ENCODE measurements around the gene SETX.

Gene SETX

DNA sequence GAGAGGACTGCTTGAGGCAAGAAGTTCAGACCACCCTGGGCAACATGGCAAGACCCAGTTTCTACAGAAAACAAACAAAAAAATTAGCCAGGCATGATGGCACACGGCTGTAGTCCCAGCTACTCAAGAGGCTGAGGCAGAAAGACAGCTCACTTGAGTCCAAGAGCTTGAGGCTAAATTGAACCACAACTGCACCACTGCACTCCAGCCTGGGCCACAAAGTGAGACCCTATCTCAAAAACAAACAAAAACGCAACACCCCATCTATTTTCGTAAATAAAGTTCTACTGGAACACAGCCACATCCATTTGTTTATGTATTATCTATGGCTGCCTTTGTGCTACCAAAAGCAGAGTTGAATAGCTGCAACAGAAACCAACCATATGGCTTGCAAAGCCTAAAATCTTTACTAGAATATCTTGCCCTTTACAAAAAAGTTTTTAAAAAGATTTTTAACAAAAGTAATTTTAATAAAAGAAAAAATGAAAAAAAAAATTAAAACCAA lies 67.5 kb downstream of the SETX start:
- no peak for DNase-seq (ENCODE audit: low spot score)

DNA sequence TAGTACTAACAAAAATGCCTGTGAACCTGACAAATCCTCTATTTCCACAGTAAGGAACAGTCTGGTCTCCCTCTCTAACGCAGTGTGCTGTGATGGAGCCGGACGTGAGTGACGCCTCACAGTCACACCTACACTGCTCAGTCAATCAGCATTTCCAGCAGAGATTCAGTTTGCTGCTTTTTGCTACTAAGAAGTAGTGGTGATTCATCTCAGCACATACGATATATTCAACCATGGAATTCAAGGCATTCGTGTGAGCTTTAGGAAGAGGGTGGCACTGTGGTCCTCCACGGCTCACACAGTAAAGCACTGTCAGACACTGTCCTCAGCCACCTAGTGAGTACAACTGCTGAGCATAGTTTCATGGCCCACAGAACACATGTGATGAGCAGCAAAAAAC lies 70.9 kb downstream of the SETX start:
- DNase-seq (ENCODE audit: low spot score), result peak; percentile 16

GRCh38 chr9:132283165-132283564 lies 71.6 kb downstream of the SETX start:
- DNase-seq (ENCODE audit: low spot score), result no peak

DNA sequence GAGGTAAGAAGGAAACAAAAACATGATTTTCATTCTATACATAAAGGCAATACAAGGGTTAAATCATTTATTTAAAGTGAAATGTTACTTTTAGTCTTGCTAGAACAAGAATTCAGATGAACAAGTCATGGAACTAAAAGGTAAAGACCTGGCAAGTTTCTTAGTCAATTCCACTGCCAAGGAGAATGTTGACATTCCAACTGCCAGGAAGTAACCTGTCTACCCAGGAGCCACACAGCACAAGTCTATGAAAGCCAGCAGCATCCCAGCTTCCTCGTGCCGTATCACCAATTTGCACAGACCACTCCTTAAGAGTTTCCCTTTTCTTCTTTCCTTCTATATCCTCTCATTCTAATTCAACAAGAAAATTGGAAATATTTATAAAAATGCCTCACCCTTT lies 79.9 kb downstream of the SETX start:
- no peak for DNase-seq (ENCODE audit: low spot score)

DNA sequence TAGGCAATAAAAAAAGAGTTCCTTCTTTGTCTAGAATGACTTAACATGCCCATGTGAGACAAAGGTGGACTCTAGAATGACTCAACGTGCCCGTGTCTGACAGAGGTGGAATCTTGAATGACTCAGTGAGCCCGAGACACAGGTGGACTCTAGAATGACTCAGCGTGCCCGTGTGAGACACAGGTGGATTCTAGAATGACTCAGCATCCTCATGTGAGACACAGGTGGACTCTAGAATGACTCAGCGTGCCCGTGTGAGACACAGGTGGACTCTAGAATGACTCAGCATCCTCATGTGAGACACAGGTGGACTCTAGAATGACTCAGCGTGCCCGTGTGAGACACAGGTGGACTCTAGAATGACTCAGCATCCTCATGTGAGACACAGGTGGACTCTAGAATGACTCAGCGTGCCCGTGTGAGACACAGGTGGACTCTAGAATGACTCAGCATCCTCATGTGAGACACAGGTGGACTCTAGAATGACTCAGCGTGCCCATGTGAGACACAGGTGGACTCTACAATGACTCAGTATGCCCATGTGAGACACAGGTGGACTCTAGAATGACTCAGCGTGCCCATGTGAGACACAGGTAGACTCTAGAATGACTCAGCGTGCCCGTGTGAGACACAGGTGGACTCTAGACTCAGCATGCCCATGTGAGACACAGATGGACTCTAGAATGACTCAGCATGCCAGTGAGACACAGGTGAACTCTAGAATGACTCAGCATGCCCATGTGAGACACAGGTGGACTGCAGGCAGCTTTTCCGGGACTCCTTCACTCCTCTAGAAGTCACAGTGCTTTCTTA lies 84.9 kb downstream of the SETX start:
- peak; percentile 64 for DNase-seq (ENCODE audit: low spot score)

- DNase-seq (ENCODE audit: low spot score), result no peak
Observed at GRCh38 chr9:132268725-132269352, 85.9 kb downstream of the SETX start.

DNA sequence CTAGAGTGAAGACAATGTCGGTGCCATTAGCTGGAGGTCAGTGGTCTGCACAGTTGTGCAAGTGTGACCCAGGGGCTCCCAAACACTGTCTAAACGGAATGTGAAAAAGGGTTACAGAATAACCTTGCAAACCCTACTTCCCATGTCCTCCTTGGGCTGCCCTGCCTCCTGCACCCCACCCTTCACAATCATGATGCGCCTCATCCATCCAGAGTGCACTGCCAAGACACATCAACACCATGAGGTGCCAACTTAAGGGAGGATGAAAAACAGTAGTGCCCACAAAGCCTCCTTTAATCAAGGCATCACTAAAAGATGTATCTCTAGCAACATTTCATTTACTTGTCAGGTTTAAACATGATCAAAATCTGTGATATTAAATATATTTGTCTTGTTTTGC lies 87.1 kb downstream of the SETX start:
- DNase-seq (ENCODE audit: low spot score), result no peak

- DNase-seq (ENCODE audit: low spot score), result no peak
Observed at GRCh38 chr9:132266017-132266416, 88.8 kb downstream of the SETX start.

- no peak for DNase-seq (ENCODE audit: low spot score)
Observed at GRCh38 chr9:132260846-132261245, 93.9 kb downstream of the SETX start.

GRCh38 chr9:132250324-132251262 lies 104.2 kb downstream of the SETX start:
- no peak for DNase-seq (ENCODE audit: low spot score)

DNA sequence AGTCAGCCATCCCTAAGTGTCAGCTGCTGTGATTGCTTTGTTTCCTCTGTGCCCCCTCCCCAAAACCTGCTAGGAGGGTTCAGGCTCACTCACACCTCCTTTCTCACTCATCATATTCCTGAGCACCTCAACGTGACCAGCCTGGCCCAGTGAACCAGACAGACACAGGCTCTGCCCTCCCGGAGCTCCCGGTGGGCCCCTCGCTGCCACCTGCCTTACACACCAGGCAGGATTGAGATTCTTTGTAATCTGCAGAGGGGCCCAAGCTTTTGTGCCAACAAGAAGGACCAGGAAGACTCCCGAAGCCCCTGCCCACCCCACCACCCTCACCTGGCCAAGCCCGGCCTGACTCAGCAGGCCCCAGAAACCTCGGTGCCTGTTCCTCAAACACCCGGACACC lies 105.1 kb downstream of the SETX start:
- DNase-seq (ENCODE audit: low spot score), result no peak

DNA sequence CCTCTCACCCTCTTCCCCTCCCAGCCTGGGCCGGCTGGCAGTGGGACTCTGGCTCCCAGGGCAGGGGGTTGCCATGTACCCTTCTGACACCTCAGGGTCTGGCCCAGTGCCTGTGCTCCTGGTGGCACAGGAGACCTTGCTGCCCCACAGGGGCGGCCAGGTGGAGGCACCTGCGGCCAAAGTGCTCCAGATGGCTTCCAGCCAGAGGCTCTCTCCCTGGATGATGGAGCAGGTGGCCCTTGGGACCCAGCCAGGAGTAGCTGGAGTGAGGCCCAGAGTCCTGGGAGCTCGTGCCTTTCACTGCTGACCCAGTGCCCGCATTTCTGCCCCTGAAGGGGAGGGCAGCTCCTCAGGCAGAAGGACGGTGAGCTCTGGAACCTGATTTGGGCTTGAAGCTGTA lies 105.7 kb downstream of the SETX start:
- DNase-seq (ENCODE audit: low spot score), result no peak

GRCh38 chr9:132247942-132248341 lies 106.8 kb downstream of the SETX start:
- DNase-seq (ENCODE audit: low spot score), result no peak

GRCh38 chr9:132245465-132245864 lies 109.3 kb downstream of the SETX start:
- no peak for DNase-seq (ENCODE audit: low spot score)

DNA sequence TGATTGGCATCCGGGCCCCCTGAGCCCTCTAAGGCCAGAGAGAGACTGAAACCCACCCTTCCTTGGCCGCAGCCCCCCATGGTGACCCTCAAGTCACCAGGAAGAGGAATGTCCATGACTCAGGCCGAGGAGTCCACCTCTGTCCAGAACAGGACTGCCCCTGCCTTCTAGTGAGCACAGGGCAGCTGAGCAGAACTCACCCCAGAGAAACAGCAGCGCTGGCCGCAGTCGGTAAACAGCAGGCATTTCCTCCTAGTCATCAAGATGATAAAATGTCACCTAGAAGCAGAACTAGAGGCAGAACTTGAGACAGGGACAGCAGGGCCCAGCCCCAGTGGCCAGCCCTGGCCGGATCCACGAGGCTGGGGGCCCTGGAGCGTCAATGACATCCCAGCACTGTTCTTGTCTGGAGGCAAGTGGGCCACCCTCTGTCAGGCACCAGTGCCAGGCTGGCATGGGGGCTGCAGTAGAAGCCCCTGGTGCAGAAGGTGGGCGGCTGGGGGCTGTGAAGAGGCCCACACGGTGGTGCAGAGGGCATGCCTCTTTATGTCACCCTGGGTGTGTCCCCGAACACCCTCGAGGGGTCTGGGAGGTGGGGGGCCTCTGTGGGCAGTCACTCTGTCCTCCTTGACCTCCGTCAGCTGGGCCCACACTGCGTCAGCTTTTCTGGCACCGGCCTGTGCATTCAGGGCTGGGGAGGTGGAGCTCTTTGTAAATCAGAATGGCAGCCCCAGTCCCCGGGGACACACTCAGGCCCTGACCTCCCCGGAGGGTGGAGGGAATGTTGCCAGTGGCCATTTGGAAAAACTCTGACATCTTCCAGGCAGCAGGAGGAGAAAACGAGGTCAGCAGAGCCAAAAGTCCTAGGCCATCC lies 110.0 kb downstream of the SETX start:
- DNase-seq (ENCODE audit: low spot score), result peak; percentile 13

GRCh38 chr9:132243156-132244074 lies 111.4 kb downstream of the SETX start:
- no peak for DNase-seq (ENCODE audit: low spot score)

DNA sequence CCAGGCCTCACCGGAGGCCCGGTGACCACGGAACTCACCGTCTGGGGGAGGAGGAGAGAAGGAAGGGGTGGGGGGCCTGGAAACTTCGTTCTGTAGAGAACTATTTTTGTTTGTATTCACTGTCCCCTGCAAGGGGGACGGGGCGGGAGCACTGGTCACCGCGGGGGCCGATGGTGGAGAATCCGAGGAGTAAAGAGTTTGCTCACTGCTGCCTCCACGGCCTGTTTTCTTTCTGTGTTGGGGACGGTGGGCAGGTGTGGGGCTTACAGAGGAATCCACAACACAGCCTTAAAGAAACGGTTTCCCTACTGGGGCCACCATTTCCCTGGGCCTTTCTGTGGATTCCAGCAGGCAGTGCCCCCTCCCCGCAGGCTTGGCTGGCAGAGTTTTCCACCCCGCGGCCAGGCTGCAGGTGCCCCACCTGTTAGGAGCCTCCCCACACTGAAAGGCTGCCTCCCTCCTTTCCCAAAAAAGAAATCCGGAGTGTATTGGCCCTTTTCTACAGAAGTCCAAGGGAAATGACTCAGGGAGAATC lies 112.1 kb downstream of the SETX start:
- no peak for DNase-seq (ENCODE audit: low spot score)

DNA sequence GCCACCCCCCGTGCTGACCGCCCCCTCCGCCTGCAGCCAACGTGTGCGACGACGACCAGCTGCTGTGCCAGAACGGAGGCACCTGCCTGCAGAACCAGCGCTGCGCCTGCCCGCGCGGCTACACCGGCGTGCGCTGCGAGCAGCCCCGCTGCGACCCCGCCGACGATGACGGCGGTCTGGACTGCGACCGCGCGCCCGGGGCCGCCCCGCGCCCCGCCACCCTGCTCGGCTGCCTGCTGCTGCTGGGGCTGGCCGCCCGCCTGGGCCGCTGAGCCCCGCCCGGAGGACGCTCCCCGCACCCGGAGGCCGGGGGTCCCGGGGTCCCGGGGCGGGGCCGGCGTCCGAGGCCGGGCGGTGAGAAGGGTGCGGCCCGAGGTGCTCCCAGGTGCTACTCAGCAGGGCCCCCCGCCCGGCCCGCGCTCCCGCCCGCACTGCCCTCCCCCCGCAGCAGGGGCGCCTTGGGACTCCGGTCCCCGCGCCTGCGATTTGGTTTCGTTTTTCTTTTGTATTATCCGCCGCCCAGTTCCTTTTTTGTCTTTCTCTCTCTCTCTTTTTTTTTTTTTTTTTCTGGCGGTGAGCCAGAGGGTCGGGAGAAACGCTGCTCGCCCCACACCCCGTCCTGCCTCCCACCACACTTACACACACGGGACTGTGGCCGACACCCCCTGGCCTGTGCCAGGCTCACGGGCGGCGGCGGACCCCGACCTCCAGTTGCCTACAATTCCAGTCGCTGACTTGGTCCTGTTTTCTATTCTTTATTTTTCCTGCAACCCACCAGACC lies 112.8 kb downstream of the SETX start:
- no peak for DNase-seq (ENCODE audit: low spot score)

DNA sequence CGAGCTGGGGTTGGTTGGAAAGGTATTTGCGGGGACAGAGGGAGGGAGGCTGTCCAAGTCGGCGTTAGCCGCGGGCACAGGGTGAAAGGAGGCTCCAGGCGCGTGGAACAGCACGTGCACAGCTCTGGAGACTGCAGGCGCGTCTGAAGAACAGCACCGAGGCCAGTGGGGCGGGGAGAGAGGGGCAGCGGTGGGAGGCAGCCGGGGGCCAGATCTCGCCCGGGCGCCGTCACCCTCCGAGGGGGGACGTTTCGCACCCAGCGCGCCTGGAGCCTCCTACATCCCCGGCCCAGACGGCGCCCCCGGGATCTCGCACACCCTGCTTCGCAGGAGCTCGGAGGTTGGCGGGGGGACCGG lies 113.3 kb downstream of the SETX start:
- DNase-seq (ENCODE audit: low spot score), result no peak
